Lower leg skin (tissue), 4 donors: ENCODE measurements around the gene INPP4B. TPM values are rescaled to one million over a fixed set of nuclear protein-coding genes. Genes with fewer than 3 reads are reported as not detected.

Experiments
- DNase-seq, 2 donors: peaks; one replicate each; pipeline ENCODE4 v3.0.0-alpha.2; 2019; ENCODE audit warnings: low spot score in 2 of 2
- H3K4me3 ChIP-seq: fragments of 200-600 bp; sonication (generic); 2 replicates; pipeline ENCODE4 v1.5.1; 2017; ENCODE audit warnings: mild to moderate bottlenecking, low read depth; ENCODE audit not compliant: poor library complexity, severe bottlenecking
- POLR2A ChIP-seq, 2 donors: fragments of 450-650 bp; IDR thresholded peaks; one replicate each; pipeline ENCODE4 v1.6.1; 2016 to 2017; ENCODE audit warnings: antibody characterized with exemption in 2 of 2, mild to moderate bottlenecking in 1 of 2, moderate library complexity in 1 of 2
- WGBS, 2 donors: methylation state at CpG; one replicate each; pipeline ENCODE4 v1.1.5; 2018; 5-methylcytosine and 5-hydroxymethylcytosine counted together
- intact Hi-C: fragments of 100-400 bp; cut with DNase I; formaldehyde crosslinking; loops from one replicate; pipeline ENCODE4 v1.15.0; 2023; ENCODE audit warnings: low total_unique reads
- total RNA-seq, 4 donors: library from RNA; depleted of rRNA; stranded (reverse); fragments of >200 nt; gene quantifications; one replicate each; pipeline ENCODE4 v1.1.0, GENCODE V29; 2016
- TF ChIP-seq, protein P1 (sequence below), 3 donors: fragments of 450-650 bp; IDR thresholded peaks; one replicate each; pipeline ENCODE4 v1.5.1; 2016; ENCODE audit warnings: antibody characterized with exemption in 3 of 3, mild to moderate bottlenecking in 3 of 3, moderate library complexity in 2 of 3

INPP4B gene
- total RNA-seq, 4 donors from 2014 or later: 7.6 to 18.5 (median 17.6) TPM

DNA sequence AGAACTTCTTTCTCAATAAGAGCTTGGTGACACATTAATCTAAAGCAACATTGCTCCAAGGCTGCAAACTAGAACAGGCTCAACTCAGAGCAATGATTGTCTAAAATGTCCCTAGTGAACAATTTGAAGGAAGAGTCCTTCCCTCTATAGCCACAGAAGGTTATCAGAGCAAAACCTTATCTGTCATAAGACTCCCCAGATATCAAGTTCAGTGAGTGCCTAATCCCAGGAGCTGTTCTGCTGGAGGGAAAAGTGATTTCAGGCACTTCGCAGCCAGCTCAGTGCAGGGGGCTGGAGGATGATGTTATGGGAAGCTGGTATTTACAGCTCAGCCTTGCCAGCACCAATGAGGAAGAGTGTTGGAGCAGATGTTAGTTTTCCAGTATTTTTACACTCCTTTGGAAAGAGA lies 497.5 kb downstream of the INPP4B start:
- no peak for DNase-seq
- WGBS, 2 donors: 60 to 67% methylated on average over 1 of the region's 1 CpG

GRCh38 chr4:142347241-142347640 lies 498.9 kb downstream of the INPP4B start:
- DNase-seq: no peak
- no peak overlapping the region for H3K4me3 ChIP-seq
- no peak for TF ChIP-seq POLR2A (IDR thresholded peaks at IDR 0.05)
- TF ChIP-seq, protein P1, sequence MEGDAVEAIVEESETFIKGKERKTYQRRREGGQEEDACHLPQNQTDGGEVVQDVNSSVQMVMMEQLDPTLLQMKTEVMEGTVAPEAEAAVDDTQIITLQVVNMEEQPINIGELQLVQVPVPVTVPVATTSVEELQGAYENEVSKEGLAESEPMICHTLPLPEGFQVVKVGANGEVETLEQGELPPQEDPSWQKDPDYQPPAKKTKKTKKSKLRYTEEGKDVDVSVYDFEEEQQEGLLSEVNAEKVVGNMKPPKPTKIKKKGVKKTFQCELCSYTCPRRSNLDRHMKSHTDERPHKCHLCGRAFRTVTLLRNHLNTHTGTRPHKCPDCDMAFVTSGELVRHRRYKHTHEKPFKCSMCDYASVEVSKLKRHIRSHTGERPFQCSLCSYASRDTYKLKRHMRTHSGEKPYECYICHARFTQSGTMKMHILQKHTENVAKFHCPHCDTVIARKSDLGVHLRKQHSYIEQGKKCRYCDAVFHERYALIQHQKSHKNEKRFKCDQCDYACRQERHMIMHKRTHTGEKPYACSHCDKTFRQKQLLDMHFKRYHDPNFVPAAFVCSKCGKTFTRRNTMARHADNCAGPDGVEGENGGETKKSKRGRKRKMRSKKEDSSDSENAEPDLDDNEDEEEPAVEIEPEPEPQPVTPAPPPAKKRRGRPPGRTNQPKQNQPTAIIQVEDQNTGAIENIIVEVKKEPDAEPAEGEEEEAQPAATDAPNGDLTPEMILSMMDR (IDR thresholded peaks at IDR 0.05): no peak
- intact Hi-C loops: no loop called here

More for the DNA sequence above, 497.5 kb downstream of the INPP4B start:
- intact Hi-C loops: no loop called here
- TF ChIP-seq, protein P1 (IDR thresholded peaks at IDR 0.05): no peak
- TF ChIP-seq POLR2A (IDR thresholded peaks at IDR 0.05): no peak
- no peak overlapping the region for H3K4me3 ChIP-seq

GRCh38 chr4:142345924-142346323 lies 500.2 kb downstream of the INPP4B start:
- no peak for DNase-seq
- WGBS, 2 donors: 65% methylated on average over 2 of the region's 2 CpGs
- no peak for TF ChIP-seq POLR2A (IDR thresholded peaks at IDR 0.05)
- TF ChIP-seq, protein P1 (IDR thresholded peaks at IDR 0.05): no peak
- no peak overlapping the region for H3K4me3 ChIP-seq
- intact Hi-C loops: no loop called here

DNA sequence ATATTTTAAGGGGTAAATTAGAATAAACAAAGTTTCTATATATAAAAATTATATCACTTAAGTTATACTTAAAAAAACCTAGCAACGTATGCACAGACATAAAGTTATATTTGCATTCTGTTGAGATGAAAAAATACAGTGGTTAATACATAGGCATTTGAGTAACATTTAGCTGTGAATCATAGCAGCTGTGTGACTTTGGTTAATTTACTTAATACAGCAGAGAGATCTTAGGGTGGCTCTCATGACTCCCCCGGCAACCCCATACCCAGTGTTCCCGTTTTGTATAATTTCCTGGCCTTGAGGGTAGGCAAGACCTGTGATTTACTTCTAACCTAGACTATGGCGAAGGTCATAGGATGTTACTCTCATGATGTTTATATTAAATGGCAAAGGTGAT lies 504.8 kb downstream of the INPP4B start:
- no peak overlapping the region for H3K4me3 ChIP-seq
- TF ChIP-seq, protein P1 (IDR thresholded peaks at IDR 0.05): no peak
- no peak for TF ChIP-seq POLR2A (IDR thresholded peaks at IDR 0.05)
- intact Hi-C loops: no loop called here
- 91 to 96% methylated on average over 4 of the region's 4 CpGs for WGBS, 2 donors
- DNase-seq: no peak

DNA sequence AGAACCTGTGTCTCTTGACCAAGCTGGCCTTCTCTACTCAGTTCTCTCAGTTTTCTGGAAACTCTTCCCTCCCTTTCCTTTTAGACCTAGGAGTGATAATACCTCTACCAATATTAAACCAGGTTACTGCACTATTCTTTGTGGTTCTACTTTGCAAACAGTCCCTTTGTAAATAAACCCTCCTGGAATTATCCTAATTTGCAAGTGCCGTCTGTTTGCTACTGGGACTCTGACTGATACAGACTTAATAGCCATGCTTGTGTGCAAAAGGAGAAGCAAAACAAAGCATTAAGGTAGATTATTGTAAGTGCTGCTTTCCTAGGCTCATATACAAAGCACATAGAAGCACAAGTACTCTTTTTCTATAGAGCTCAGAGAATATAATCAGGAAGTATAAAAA lies 507.0 kb downstream of the INPP4B start:
- DNase-seq: no peak
- intact Hi-C loops: no loop called here
- TF ChIP-seq, protein P1 (IDR thresholded peaks at IDR 0.05): no peak
- no peak for TF ChIP-seq POLR2A (IDR thresholded peaks at IDR 0.05)
- 93% methylated on average over 1 of the region's 1 CpG for WGBS, 2 donors
- H3K4me3 ChIP-seq: no peak overlapping the region

DNA sequence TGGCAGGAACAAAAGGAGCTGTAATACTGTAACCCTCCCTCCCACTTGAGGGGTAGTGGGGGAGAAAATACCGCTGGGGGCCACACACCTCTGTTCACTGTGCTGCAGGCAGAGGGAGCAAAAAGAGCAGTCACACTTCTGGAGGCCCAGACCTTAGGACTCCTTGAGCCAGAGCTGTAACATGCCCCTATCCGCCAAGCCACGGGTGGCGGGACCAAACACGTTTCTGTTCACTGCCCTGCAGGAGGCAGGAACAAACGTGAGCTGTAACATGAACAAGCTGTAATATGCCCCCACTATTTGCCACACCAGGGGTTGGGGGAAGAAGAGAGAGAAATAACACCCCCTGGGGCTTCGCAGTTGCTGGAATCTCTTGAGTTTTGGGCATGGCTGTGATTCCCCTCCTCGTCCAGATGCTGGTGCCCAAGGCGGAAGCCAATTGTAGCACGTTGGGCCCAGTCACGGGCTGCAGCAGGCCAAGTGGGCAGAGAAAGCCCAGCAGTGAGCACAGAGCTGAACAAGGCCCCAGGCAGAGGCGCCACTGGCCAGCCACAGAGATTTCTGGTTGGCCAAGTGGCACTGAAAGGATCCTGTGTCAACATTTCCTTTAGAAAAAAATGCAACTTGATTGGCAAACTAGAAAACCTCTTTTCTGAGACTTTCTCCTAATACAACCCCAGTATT lies 509.7 kb downstream of the INPP4B start:
- intact Hi-C loops: no loop called here

More for the DNA sequence above, 509.7 kb downstream of the INPP4B start:
- H3K4me3 ChIP-seq: no peak overlapping the region
- TF ChIP-seq POLR2A (IDR thresholded peaks at IDR 0.05): no peak
- TF ChIP-seq, protein P1 (IDR thresholded peaks at IDR 0.05): no peak
- no peak for DNase-seq
- 85 to 87% methylated on average over 12 of the region's 12 CpGs for WGBS, 2 donors
